Ovary (tissue), 3 donors: ENCODE data around the gene EIF4E.

ENCODE experiments used
- POLR2A ChIP-seq: fragments of 450-650 bp; IDR thresholded peaks from one replicate; pipeline ENCODE4 v1.6.1; 2017; ENCODE audit warnings: antibody characterized with exemption, mild to moderate bottlenecking, moderate library complexity
- TF ChIP-seq, protein P1 (sequence below), 3 donors: fragments of 450-650 bp in 2 of 3; fragments of 200-600 bp in 1 of 3; IDR thresholded peaks; one replicate each; pipeline versions ENCODE4 v1.5.1 to v1.8.0; 2016 to 2022; ENCODE audit warnings: antibody characterized with exemption in 3 of 3, mild to moderate bottlenecking in 1 of 3
- donor health status: DM: no; HTN: no; CAD: no.

DNA sequence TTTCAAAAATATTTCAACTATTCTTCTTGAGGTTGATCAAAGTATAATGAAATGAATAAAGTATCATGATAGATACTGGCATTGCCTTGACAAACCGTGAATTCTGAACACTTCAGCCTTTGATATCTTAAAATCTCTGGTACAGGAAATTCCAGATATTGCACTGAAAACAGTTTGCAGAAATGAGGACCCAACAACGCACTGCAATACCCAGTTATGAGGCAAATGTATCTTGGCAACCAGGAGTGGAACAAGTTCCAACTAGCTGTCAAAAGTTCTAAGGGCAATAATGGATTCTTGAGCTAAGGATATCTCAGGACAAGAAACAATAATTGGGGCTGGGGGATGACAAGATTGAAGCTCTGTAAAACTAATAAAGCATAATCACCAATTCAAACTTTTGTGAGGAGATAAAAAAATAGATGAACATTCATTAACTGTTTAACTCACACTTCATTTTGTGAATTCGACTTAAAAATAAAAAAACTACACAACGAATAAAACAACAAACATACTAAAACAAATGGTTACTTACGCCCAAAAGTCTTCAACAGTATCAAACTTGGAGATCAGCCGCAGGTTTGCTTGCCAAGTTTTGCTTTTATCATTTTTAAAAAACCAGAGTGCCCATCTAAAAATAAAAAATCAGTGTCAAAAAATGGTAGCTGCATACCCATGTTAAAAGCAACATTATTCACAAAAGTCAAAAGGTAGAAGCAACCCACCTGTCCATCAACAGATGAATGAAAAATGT is 38.1 kb downstream of the EIF4E start:
- TF ChIP-seq, protein P1, sequence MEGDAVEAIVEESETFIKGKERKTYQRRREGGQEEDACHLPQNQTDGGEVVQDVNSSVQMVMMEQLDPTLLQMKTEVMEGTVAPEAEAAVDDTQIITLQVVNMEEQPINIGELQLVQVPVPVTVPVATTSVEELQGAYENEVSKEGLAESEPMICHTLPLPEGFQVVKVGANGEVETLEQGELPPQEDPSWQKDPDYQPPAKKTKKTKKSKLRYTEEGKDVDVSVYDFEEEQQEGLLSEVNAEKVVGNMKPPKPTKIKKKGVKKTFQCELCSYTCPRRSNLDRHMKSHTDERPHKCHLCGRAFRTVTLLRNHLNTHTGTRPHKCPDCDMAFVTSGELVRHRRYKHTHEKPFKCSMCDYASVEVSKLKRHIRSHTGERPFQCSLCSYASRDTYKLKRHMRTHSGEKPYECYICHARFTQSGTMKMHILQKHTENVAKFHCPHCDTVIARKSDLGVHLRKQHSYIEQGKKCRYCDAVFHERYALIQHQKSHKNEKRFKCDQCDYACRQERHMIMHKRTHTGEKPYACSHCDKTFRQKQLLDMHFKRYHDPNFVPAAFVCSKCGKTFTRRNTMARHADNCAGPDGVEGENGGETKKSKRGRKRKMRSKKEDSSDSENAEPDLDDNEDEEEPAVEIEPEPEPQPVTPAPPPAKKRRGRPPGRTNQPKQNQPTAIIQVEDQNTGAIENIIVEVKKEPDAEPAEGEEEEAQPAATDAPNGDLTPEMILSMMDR (IDR thresholded peaks at IDR 0.05), result no peak
- no peak for TF ChIP-seq POLR2A
